EH (cell line): Measurements from ENCODE around the gene ARSH.
"Not testable (repeated sequence)": the region's sequence is repeated elsewhere in the genome, so short reads cannot be mapped to it uniquely, and the experiment has no call there.

Source experiments
- DNase-seq: peaks from one replicate; pipeline ENCODE4 v3.0.0-alpha.2; 2015; ENCODE audit warnings: low read depth

Gene ARSH

DNA sequence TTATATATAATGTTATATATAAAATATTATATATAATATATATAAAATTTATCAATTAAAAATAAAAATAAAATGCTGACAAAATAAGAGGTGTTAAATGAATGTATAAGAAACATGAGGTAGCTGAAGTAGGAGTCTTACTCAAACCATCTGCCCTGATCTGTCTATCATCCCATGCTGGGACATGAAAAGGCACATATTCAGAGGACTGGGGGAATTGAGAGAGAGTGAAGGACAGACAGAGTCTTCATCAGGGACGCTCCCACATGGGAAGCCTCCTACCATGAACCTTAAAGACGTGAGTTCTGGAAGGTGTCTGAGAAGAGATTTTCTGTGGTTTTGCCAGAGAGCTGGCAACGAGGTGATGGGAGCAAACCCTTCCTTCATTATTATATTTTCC is 30.9 kb downstream of the ARSH start:
- DNase-seq: no peak

DNA sequence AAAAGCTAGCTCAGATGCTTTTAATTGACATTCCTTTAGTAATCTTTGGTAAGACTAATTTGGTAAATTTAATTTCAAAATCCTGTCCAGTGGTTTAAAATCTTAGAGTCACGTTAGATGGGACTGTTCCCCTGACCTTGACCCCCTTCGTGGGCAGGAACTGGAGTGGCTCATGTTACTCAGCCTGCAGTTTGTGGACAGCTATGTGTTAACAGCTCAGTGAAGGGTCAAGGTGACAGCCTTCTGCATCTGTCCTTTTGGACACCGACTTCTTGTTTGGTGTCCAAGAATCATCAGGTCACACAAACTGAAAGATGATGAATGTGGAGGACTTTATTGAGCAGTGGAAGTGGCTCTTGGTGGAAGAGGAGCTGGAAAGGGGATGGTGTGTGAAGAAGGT is 37.9 kb downstream of the ARSH start:
- DNase-seq: no peak

DNA sequence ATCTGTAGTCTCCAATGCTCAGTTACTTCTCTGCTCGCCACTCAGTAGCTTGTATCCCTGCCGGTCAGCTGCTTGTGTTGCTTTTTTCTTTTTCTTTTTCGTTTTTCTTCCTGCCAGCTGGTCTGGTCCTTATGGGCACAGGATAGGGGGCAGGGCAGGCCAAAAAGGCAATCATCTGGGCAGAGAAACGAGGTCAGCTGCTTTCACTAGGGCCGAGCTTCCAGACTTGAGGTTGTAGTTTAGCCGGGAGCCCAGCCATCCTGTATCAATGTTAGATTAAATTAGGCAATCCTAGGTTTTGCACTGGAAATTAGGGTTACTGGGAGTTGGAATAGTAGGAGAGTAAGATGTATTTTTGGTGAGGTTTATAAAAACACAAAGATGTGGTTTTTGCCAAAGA is 38.3 kb downstream of the ARSH start:
- DNase-seq: no peak

DNA sequence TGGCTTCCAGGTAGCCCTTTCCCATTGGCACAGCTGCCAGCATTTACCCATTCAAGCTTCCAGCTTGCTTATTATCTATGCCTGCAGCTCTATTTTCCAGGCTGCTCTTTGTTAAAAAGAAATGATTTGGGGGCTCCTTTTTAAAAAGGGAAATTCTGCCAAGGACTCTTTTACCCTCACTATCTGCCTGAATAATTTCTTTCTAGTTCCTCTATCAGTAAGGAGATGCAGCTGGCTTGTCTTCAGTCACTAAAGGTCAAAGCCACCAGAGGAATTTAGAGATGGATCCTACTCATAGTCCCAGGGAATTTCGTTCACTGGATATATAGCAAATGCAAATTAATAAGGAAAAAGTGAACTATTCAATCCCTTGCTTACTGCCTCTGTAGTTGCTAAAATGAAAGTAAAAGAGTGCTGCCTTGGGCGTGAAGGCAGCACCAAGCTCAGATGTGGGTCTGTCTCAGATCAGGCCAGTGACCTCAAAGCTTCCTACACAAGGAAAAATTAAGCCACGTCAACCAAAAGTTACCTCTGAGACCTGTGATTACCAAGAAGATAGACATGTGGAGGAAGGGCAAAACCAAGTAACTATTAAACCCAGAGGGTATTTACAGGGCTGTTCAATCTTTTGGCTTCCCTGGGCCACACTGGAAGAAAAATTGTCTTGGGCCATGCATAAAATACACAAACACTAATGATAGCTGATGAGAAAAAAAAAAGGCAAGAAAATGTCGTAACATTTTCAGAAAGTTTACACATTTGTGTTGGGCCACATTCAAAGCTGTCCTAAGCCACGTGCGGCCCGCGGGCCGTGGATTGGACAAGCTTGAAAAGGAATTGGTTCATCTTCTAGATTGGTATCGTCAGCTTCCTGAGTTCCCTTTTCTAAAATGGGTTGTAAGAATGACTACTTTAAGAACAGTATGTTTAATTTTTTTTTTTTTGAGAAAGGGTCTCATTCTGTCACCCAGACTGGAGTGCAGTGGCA is 40.2 kb downstream of the ARSH start:
- DNase-seq: peak; percentile 4

DNA sequence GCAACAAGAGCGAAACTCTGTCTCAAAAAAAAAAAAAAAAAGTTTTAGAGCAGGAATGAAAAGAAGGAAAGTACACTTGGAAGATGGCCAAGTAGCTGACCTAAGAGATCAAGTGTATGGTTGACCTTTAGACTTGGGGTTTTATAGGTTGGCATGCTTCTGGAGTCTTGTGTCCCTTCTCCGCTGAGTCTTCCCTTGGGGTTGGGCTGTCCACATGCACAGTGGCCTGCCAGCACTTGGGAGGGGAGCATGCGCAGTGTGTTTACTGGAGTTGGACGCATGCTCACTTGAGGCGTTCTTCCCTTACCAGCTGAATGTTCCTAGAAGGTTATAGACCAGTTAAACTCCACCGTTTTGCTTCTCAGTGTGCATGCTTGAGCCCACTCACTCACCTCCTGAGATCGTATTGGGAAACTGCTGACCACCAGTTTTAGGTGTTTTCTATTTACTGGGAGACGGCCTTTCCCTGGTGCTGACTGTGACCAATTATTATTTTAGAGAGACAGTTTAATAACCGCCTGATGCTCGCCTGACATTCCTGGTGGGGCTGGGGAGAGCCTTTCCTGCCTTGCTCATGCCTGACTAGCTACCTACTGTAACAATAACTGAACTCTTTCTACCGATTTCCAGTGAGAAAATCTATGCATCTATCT is 44.3 kb downstream of the ARSH start:
- DNase-seq: not testable (repeated sequence)

DNA sequence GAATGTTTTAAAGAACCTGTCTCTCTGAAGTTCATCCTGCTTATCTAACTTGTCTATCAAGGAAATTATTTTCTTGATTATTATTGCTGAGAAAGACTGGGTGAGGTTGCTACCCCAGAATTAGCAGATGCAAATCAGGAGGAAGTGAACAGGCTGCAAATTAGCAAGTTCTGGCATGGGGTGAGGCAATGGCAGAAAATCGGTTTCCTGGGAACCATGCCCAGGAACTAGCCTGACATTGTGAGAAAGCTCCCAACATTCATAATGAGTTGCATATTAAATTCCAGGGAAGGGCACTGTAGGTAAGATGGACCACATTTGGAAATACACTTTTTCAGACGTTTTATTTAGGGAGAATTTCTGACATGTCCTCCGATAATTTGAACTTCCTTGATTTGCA is 46.5 kb downstream of the ARSH start:
- DNase-seq: no peak

DNA sequence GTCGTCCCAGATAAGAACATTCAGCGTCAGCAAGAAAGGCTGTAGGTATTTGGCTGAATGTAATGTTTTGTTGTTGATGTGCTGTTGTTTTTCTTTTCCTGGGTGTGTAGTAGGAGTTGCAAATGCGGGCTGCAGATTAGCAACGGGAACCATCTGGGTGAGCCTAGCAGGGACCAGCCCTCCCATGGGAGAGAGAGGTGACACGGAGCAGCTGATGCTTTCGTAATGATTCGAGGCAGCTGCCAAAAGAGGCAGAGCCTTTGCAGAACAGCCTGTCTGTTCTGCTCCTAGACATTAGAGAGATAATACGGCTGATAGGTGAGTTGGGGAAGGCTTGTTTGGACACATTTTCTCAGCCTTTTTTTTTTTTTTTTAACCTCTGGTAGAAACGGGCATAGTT is 60.2 kb downstream of the ARSH start:
- DNase-seq: peak; percentile 32

DNA sequence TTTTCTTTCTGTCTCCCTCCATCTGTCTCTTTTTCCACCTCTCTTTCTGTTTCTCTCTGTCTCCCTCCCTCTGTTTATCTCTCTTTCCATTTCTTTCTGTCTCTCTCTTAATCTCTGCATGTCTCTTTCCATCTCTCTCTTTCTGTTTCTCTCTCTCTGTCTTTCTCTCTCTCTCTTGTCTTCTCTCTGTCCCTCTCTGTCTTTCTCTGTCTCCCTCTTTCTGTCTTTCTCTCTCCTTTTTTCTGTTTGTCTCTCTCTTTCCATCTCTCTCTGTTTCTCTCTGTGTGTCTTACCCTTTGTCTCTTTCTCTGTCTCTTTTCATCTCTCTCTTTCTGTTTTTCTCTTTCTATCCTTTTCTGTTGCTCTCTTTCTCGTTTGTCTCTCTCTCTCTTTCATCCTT is 69.6 kb downstream of the ARSH start:
- no peak for DNase-seq

DNA sequence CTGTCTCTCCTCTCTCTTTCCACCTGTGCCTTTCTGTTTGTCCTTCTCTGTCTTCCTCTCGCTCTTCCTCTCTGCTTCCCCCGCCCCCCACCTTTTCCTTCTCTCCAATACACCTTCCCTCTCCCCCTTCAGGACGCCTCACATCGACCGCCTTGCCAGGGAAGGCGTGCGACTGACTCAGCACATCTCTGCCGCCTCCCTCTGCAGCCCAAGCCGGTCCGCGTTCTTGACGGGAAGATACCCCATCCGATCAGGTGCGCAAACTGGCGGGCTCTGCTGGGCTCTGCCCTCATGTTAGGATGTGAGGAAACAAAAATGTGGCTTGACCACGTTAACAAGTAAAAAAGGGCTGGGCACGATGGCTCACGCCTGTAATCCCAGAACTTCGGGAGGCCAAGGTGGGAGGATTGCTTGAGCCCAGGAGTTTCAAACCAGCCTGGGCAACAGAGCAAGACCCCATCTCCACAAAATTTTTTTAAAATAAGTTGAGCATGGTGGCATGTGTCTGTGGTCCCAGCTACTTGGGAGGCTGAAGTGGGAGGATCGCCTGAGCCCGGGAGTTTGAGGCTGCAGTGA is 70.2 kb downstream of the ARSH start:
- no peak for DNase-seq
